H1 (cell line): ENCODE measurements around the gene RS1. TPM values are rescaled to one million over a fixed set of nuclear protein-coding genes. Genes with fewer than 3 reads are reported as not detected.

Experiments
- CTCF ChIA-PET: fragments of 300-600 bp; sonication (Branson Sonifier 250); formaldehyde crosslinking; loops from one replicate; lab custom pipeline; 2021; ENCODE audit not compliant: partially characterized antibody; lab: Charles Lee
- POLR2A ChIA-PET: fragments of 300-600 bp; sonication (Branson Sonifier 250); formaldehyde crosslinking; loops from one replicate; lab custom pipeline; 2021; ENCODE audit warnings: inconsistent platforms; ENCODE audit not compliant: partially characterized antibody; lab: Charles Lee
- DNase-seq, 2 experiments: peaks; one replicate each; pipeline versions ENCODE4 v3.0.0 to v3.0.0-alpha.2; 2010 to 2022; ENCODE audit warnings: low spot score in 2 of 2, low read depth in 1 of 2, mixed read lengths in 1 of 2
- FAIRE-seq: peaks from 2 replicates; lab custom pipeline; 2011; peaks lifted over from hg19 to GRCh38; lab: Jason Lieb, UNC
- H2AFZ ChIP-seq: 2 replicates; pipeline ENCODE4 v1.8.1; 2012; ENCODE audit warnings: low read length, inconsistent platforms
- H2AK5ac ChIP-seq: 2 replicates; pipeline ENCODE4 v1.6.1; 2013; ENCODE audit warnings: low read depth, low read length
- H2BK120ac ChIP-seq: replicated peaks from 2 replicates; pipeline ENCODE3; 2013; ENCODE audit warnings: low read depth, low read length, inconsistent platforms
- H2BK12ac ChIP-seq: 2 replicates; pipeline ENCODE4 v1.6.1; 2013; ENCODE audit warnings: low read depth, low read length
- H2BK15ac ChIP-seq: 2 replicates; pipeline ENCODE4 v1.6.1; 2013; ENCODE audit warnings: low read length
- H2BK20ac ChIP-seq: 2 replicates; pipeline ENCODE4 v1.6.1; 2013; ENCODE audit warnings: low read length
- H2BK5ac ChIP-seq: 2 replicates; pipeline ENCODE4 v1.6.1; 2013; ENCODE audit warnings: low read depth, low read length
- H3K14ac ChIP-seq: 2 replicates; pipeline ENCODE4 v1.6.1; 2013; ENCODE audit warnings: inconsistent platforms; ENCODE audit not compliant: insufficient read length
- H3K18ac ChIP-seq: 2 replicates; pipeline ENCODE4 v1.6.1; 2013; ENCODE audit warnings: low read length; ENCODE audit errors: extremely low read depth
- H3K23ac ChIP-seq: 2 replicates; pipeline ENCODE4 v1.6.1; 2013; ENCODE audit warnings: inconsistent platforms; ENCODE audit not compliant: insufficient read length
- H3K23me2 ChIP-seq: 2 replicates; pipeline ENCODE4 v1.6.1; 2013; ENCODE audit warnings: low read depth, low read length
- H3K27ac ChIP-seq: 2 replicates; pipeline ENCODE4 v1.6.1; 2011; ENCODE audit warnings: low read depth, low read length, inconsistent platforms
- H3K27me3 ChIP-seq, 4 experiments: replicated peaks in 1 of 4; 1 replicate in 1 of 4; 2 replicates in 3 of 4; pipeline versions ENCODE4 v1.6.1 to v1.8.1; 2011 to 2013; ENCODE audit warnings: low read length in 3 of 4, mild to moderate bottlenecking in 3 of 4, inconsistent platforms in 2 of 4, mixed read lengths in 2 of 4, moderate library complexity in 1 of 4; ENCODE audit not compliant: control insufficient read depth in 3 of 4, insufficient read depth in 3 of 4; ENCODE audit errors: extremely low read depth in 1 of 4
- H3K36me3 ChIP-seq, 4 experiments: 2 replicates each; pipeline versions ENCODE4 v1.6.1 to v1.8.1; 2011 to 2013; ENCODE audit warnings: mild to moderate bottlenecking in 4 of 4, low read length in 3 of 4, moderate library complexity in 2 of 4, control low read depth in 1 of 4, inconsistent platforms in 1 of 4; ENCODE audit not compliant: insufficient read depth in 4 of 4, control insufficient read depth in 2 of 4
- H3K4ac ChIP-seq: replicated peaks from 2 replicates; pipeline ENCODE3; 2013; ENCODE audit warnings: low read length, low read depth, mixed read lengths, inconsistent platforms; ENCODE audit not compliant: insufficient read length
- H3K4me1 ChIP-seq, 4 experiments: replicated peaks in 1 of 4; 1 replicate in 1 of 4; 2 replicates in 3 of 4; pipeline versions ENCODE4 v1.6.1 to v1.8.1; 2011 to 2013; ENCODE audit warnings: low read length in 3 of 4, inconsistent platforms in 2 of 4, mixed read lengths in 1 of 4; ENCODE audit not compliant: insufficient read depth in 4 of 4, control insufficient read depth in 3 of 4
- H3K4me2 ChIP-seq, 2 experiments: 2 replicates each; pipeline versions ENCODE4 v1.6.1 to v1.8.1; 2011 to 2013; ENCODE audit warnings: low read depth in 2 of 2, low read length in 2 of 2, control low read depth in 1 of 2, inconsistent platforms in 1 of 2, mild to moderate bottlenecking in 1 of 2; ENCODE audit not compliant: insufficient read depth in 1 of 2
- H3K4me3 ChIP-seq, 4 experiments: fragments of 200-600, 300-600 bp in 1 of 4; sonication (generic), shearing (Covaris generic), sonication (Bioruptor Twin) in 1 of 4; 2 replicates each; pipeline versions ENCODE4 v1.5.1 to v1.8.1; 2011 to 2016; ENCODE audit warnings: low read length in 4 of 4, low read depth in 3 of 4, control low read depth in 2 of 4, inconsistent platforms in 2 of 4, mild to moderate bottlenecking in 2 of 4, mixed read lengths in 1 of 4, moderate library complexity in 1 of 4; ENCODE audit not compliant: insufficient read depth in 2 of 4; ENCODE audit errors: extremely low read depth in 1 of 4
- H3K56ac ChIP-seq: replicated peaks from 2 replicates; pipeline ENCODE3; 2013; ENCODE audit warnings: low read depth, mild to moderate bottlenecking, mixed read lengths, low read length, inconsistent platforms; ENCODE audit not compliant: insufficient read length
- H3K79me1 ChIP-seq: 2 replicates; pipeline ENCODE4 v1.6.1; 2013; ENCODE audit warnings: low read depth, low read length, control low read depth
- H3K79me2 ChIP-seq, 2 experiments: 2 replicates each; pipeline versions ENCODE4 v1.6.1 to v1.8.1; 2012 to 2013; ENCODE audit warnings: low read length in 2 of 2, mild to moderate bottlenecking in 2 of 2, inconsistent platforms in 1 of 2; ENCODE audit not compliant: insufficient read depth in 2 of 2, control insufficient read depth in 1 of 2
- H3K9ac ChIP-seq, 4 experiments: replicated peaks in 1 of 4; 1 replicate in 1 of 4; 2 replicates in 3 of 4; pipeline versions ENCODE4 v1.6.1 to v1.8.1; 2011 to 2013; ENCODE audit warnings: low read depth in 3 of 4, low read length in 3 of 4, control low read depth in 2 of 4, mild to moderate bottlenecking in 2 of 4, moderate library complexity in 2 of 4, inconsistent platforms in 1 of 4; ENCODE audit errors: extremely low read depth in 1 of 4
- H3K9me3 ChIP-seq, 2 experiments: 2 replicates each; pipeline versions ENCODE4 v1.6.1 to v1.8.1; 2012 to 2013; ENCODE audit warnings: mild to moderate bottlenecking in 2 of 2, moderate library complexity in 2 of 2, control low read depth in 1 of 2, inconsistent platforms in 1 of 2, low read depth in 1 of 2, low read length in 1 of 2, mixed read lengths in 1 of 2; ENCODE audit not compliant: insufficient read depth in 2 of 2
- H4K20me1 ChIP-seq, 2 experiments: replicated peaks in 1 of 2; 2 replicates each; pipeline versions ENCODE3 to v1.8.1; 2011 to 2013; ENCODE audit warnings: inconsistent platforms in 2 of 2, low read length in 2 of 2, mild to moderate bottlenecking in 1 of 2; ENCODE audit not compliant: insufficient read depth in 2 of 2, control insufficient read depth in 1 of 2
- H4K5ac ChIP-seq: 2 replicates; pipeline ENCODE4 v1.6.1; 2013; ENCODE audit warnings: low read length, low read depth, mixed read lengths, inconsistent platforms; ENCODE audit not compliant: insufficient read length
- H4K8ac ChIP-seq: 2 replicates; pipeline ENCODE4 v1.8.0; 2013; ENCODE audit warnings: mild to moderate bottlenecking, moderate library complexity, low read length, inconsistent platforms; ENCODE audit not compliant: insufficient read depth; ENCODE audit errors: extremely low read depth
- H4K91ac ChIP-seq: replicated peaks from 2 replicates; pipeline ENCODE3; 2013; ENCODE audit warnings: low read length, mixed read lengths, inconsistent platforms; ENCODE audit not compliant: insufficient read length
- WGBS, 2 experiments: shearing (Covaris generic) in 1 of 2; methylation state at CpG; one replicate each; pipeline versions ENCODE4 v1.1.6 to v1.1.7; 2013 to 2015; ENCODE audit warnings: low lambda C conversion rate in 2 of 2, mixed read lengths in 2 of 2, inconsistent platforms in 1 of 2, low coverage in 1 of 2, missing lambda C conversion rate in 1 of 2; ENCODE audit not compliant: insufficient replicate concordance in 2 of 2, insufficient coverage in 1 of 2, insufficient read length in 1 of 2; ENCODE audit errors: extremely low coverage in 1 of 2, missing lambda C conversion rate in 1 of 2; 5-methylcytosine and 5-hydroxymethylcytosine counted together
- polyA plus RNA-seq, 7 experiments: library from polyadenylated mRNA; depleted of rRNA in 3 of 7; stranded (reverse) in 5 of 7; unstranded in 2 of 7; fragments of >200 nt in 5 of 7; fragments of 200-250 nt in 2 of 7; gene quantifications; 1 replicate in 5 of 7; 2 replicates in 1 of 7; 4 replicates in 1 of 7; pipeline versions ENCODE4 v1.2.1 to v1.2.3, GENCODE V29; 2011 to 2013; ENCODE audit warnings: missing spikeins in 2 of 7, mixed read lengths in 2 of 7
- total RNA-seq: library from RNA; stranded (reverse); fragmentation: NEBNext Ultra II Directional; extraction: Animal tissue kit (Norgen Biotek cat#: 25700); gene quantifications from 2 replicates; pipeline ENCODE4 v1.2.1, GENCODE V29; 2021

The RS1 gene
- total and polyA plus RNA-seq, 2 of the 8 experiments (the other 6 are each of a cell fraction or from before 2014, with no cell fraction given) = 0.03 TPM; not detected in 1

DNA sequence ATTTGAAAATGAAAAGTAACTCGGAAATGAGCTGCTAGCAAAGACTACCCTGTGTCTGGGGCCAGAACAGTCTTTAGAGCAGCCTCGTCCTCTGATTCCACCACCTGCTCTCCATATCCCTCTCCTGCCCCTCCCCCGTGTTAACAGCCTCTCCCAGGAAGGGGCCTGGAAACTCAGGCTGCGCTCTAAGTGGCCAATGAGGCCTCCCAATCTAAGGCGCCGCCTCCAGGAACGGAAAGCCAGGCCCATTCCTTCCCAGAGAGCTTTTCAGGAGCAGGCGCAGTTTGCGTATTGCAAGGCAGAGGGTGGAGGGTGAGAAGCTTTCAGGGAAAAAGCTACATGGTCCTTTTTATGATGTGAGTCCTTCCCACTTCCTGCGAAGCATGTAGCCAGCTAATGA, 31.2 kb downstream of the RS1 start:
- ChIA-PET CTCF (interaction anchor here (0.8 to 2.0 kb wide), 2 partner anchors 14 to 36 kb away, joined by 3 to 10 read pairs; no protein-coding TSS in a partner anchor), POLR2A (interaction anchor here (0.8 to 1.3 kb wide), 2 partner anchors 8 to 9 kb away, joined by 3 to 5 read pairs; no protein-coding TSS in a partner anchor)
- H3K4me1 ChIP-seq = peaks cover 0 to 5% (median 0%) of the 10 kb centered on the region in 4 experiments; a peak in 2 of 7 replicates
- no peaks in the 10 kb centered on the region for H3K79me2 ChIP-seq
- H3K14ac ChIP-seq = no peak overlapping the region
- peak in 1 of 2 experiments; percentile 54 for DNase-seq
- WGBS, 2 experiments = 20% methylated on average over 7 of the region's 10 CpGs; no CpG with 5 or more reads in 1 of the 2 experiments
- H3K23me2 ChIP-seq = no peaks in the 10 kb centered on the region
- H3K4me2 ChIP-seq = peak overlapping the region; percentile 14 to 51; a peak in 3 of 4 replicates
- no peak overlapping the region for H3K4ac ChIP-seq
- no peaks in the 10 kb centered on the region; a peak in 1 of 8 replicates for H3K36me3 ChIP-seq
- no peak overlapping the region for H3K27ac ChIP-seq
- H2BK20ac ChIP-seq = no peak overlapping the region
- no peak overlapping the region for H2BK120ac ChIP-seq
- H2AFZ ChIP-seq = no peak overlapping the region
- H3K4me3 ChIP-seq = no peak overlapping the region; a peak in 1 of 8 replicates
- H3K9me3 ChIP-seq = no peaks in the 10 kb centered on the region
- peak overlapping the region; percentile 61 for H4K5ac ChIP-seq
- no peak overlapping the region for H4K8ac ChIP-seq
- H2BK12ac ChIP-seq = no peak overlapping the region
- no peaks in the 10 kb centered on the region for H3K79me1 ChIP-seq
- H2AK5ac ChIP-seq = no peak overlapping the region
- H2BK5ac ChIP-seq = 0 out of 2 replicates have a peak overlapping the region, but pooled peaks have one; percentile 44
- H4K91ac ChIP-seq = no peak overlapping the region
- FAIRE-seq = no peak
- H3K27me3 ChIP-seq = no peaks in the 10 kb centered on the region
- H2BK15ac ChIP-seq = no peak overlapping the region
- H3K23ac ChIP-seq = no peak overlapping the region
- H4K20me1 ChIP-seq = no peaks in the 10 kb centered on the region
- H3K18ac ChIP-seq = no peak overlapping the region; the same call in 1 of the 2 replicates
- H3K56ac ChIP-seq = no peak overlapping the region
- H3K9ac ChIP-seq = no peak overlapping the region; a peak in 1 of 7 replicates
